Muscle of arm (tissue), 14 donors: ENCODE results near the gene TRIM23. TPM values are rescaled to one million over a fixed set of nuclear protein-coding genes. Genes with fewer than 3 reads are reported as not detected.
"Not testable (repeated sequence)": the region's sequence is repeated elsewhere in the genome, so short reads cannot be mapped to it uniquely, and the experiment has no call there.

Source experiments
- DNase-seq: peaks from one replicate; pipeline ENCODE4 v3.0.0-alpha.2; 2013
- long read RNA-seq, 11 donors: transcript quantifications; one replicate each; lab custom pipeline, GENCODE V29; 2026
- polyA plus RNA-seq, 12 donors: library from polyadenylated mRNA; unstranded; fragments of 120-200 nt; gene quantifications; one replicate each; pipeline ENCODE4 v1.2.1, GENCODE V29; 2013; ENCODE audit not compliant: insufficient read length in 12 of 12

The TRIM23 gene
- polyA plus RNA-seq, result 10 to 100 TPM in 11 of 12 donors, not detected in 1; 12.3 to 23.2 (median 21.1) TPM
- long read RNA-seq, donor 1, full-length matches to known transcripts, result 1 of 1 reads
- long read RNA-seq, donor 1, partial matches to known transcripts, result 0 of 1 reads
- long read RNA-seq, donor 1, other reads (novel, unspliced or antisense), result 0 of 1 reads
- long read RNA-seq, donor 2, full-length matches to known transcripts, result 11 of 11 reads
- long read RNA-seq, donor 2, partial matches to known transcripts, result 0 of 11 reads
- long read RNA-seq, donor 2, other reads (novel, unspliced or antisense), result 0 of 11 reads
- long read RNA-seq, donor 3, full-length matches to known transcripts, result 4 of 4 reads
- long read RNA-seq, donor 3, partial matches to known transcripts, result 0 of 4 reads
- long read RNA-seq, donor 3, other reads (novel, unspliced or antisense), result 0 of 4 reads
- long read RNA-seq, donor 4, full-length matches to known transcripts, result 1 of 1 reads
- long read RNA-seq, donor 4, partial matches to known transcripts, result 0 of 1 reads
- long read RNA-seq, donor 4, other reads (novel, unspliced or antisense), result 0 of 1 reads
- long read RNA-seq, donor 5, full-length matches to known transcripts, result 9 of 9 reads
- long read RNA-seq, donor 5, partial matches to known transcripts, result 0 of 9 reads
- long read RNA-seq, donor 5, other reads (novel, unspliced or antisense), result 0 of 9 reads
- long read RNA-seq, donor 6, full-length matches to known transcripts, result 1 of 1 reads
- long read RNA-seq, donor 6, partial matches to known transcripts, result 0 of 1 reads
- long read RNA-seq, donor 6, other reads (novel, unspliced or antisense), result 0 of 1 reads
- long read RNA-seq, donor 7, full-length matches to known transcripts, result 3 of 3 reads
- long read RNA-seq, donor 7, partial matches to known transcripts, result 0 of 3 reads
- long read RNA-seq, donor 7, other reads (novel, unspliced or antisense), result 0 of 3 reads
- long read RNA-seq, donor 8, full-length matches to known transcripts, result 7 of 7 reads
- long read RNA-seq, donor 8, partial matches to known transcripts, result 0 of 7 reads
- long read RNA-seq, donor 8, other reads (novel, unspliced or antisense), result 0 of 7 reads
- long read RNA-seq, donor 9, full-length matches to known transcripts, result 1 of 1 reads
- long read RNA-seq, donor 9, partial matches to known transcripts, result 0 of 1 reads
- long read RNA-seq, donor 9, other reads (novel, unspliced or antisense), result 0 of 1 reads
- long read RNA-seq, donor 10, full-length matches to known transcripts, result 6 of 6 reads
- long read RNA-seq, donor 10, partial matches to known transcripts, result 0 of 6 reads
- long read RNA-seq, donor 10, other reads (novel, unspliced or antisense), result 0 of 6 reads
- long read RNA-seq, donor 11, full-length matches to known transcripts, result 5 of 5 reads
- long read RNA-seq, donor 11, partial matches to known transcripts, result 0 of 5 reads
- long read RNA-seq, donor 11, other reads (novel, unspliced or antisense), result 0 of 5 reads

- DNase-seq, result peak; percentile 95
These were observed at the start of gene TRIM23 for GRCh38 chr5:65624025-65624570. Gene TRIM23 (minus strand): TSS chr5:65624333. CDS start chr5:65624274, 59 bp downstream.

DNA sequence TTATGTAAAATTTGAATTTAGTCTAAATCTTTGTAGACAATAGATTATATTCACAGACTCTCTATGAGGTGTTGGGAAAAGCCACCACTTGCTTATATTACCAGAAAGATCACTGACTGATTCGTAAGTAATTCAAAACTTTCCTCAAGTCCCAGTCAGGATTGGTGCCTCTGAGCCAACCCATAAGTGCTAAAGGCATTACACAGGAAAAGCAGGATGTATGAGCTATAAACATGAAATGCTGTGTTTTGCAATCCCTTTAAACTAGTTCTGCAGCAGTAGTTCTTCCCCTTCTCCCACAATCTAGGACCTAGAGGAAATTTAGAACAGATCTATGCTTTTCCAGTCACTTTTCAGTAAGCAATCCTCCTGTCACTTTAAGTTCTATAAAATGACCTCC, 48.7 kb upstream of the TRIM23 start:
- DNase-seq, result no peak

DNA sequence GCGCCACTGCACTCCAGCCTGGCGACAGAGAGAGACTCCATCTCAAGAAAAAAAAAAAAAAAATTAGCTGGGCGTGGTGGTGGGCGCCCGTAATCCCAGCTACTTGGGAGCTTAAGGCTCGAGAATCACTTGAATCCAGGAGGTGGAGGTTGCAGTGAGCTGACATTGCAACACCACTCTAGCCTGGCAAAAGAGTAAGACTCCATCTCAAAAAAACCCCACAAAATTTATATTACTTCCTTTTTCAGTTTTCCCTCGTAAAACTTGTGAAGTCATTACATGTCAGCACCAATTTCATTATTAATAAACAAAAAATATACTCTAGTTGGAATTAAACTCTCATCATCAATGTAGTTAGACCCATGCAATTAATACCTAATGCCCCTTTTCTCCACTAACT, 44.6 kb upstream of the TRIM23 start:
- DNase-seq, result no peak

GRCh38 chr5:65663804-65664521, 39.8 kb upstream of the TRIM23 start:
- peak; percentile 1 for DNase-seq

DNA sequence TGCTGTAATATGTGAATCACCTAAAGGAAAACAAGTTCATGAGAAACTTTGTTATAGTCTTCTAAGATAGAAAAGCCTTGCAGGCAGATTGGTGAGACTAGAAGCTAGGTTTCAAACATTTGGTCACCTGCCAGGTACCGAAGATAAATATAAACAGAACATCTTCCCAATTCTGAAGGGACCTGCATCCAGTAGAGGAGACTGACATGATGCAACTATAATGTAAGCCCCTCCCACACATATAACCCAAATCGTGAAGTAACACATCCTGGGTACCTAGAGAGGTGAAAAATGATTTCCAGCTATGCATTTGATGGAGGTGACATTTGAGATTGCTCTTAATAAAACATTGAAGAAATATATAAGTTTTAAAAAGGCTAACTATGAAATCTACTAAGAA, 30.6 kb upstream of the TRIM23 start:
- no peak for DNase-seq

DNA sequence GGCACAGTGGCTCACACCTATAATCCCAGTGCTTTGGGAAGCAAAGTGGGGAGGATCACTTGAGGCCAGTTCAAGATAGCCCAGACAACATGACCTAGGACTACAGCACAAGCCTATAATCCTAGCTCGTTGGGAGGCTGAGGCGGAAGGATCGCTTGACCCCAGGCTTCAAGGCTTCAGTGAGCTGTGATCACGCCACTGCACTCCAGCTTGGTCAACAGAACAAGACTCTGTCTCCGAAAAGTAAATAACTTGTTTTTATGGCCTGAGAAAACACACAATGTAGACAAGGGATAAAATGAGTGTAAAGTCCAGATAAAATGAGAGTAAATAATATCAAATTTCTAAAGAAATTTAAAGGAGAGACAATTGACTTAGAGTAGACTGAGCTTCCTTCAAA, 27.0 kb upstream of the TRIM23 start:
- DNase-seq, result no peak

DNA sequence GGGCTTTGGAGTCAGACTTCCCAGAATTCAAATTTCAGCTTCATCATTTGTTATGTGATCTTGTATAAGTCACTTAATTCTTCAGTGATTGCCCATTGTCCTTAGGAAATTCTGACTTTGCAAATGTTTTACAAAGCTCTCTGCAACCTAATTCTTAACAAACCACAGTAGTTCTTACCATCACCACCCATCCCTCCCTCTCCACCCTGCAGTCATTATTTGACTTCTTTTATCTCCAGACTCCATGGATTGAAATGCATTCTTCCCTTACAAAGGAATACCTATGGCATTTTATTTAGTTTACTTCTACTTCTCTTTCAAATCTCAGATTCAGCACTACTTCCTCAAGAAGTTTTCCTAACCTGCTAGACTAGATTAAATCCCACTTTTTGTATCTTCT, 23.8 kb upstream of the TRIM23 start:
- no peak for DNase-seq

DNA sequence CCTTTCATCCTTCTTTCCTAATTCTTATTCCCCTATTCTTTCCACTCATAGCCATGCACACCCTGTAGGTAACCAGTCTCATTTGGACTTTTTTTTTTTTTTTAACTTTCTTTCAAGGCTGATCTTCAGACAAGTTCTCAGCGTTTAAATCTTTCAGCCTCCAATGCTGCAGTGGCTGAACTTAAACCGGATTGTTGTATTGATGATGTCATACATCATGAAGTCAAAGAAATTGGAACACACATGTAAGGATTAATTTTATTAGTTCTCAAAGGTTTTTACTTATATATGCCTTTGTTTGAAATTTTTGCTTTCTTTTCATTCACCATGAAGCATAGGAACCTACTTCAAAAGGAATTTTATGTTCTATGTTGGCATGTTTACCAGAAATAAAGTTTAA, 22.8 kb upstream of the TRIM23 start:
- no peak for DNase-seq

- no peak for DNase-seq
These were observed 16.1 kb upstream of the TRIM23 start for GRCh38 chr5:65640240-65640639.

GRCh38 chr5:65630981-65631380, 6.8 kb upstream of the TRIM23 start:
- no peak for DNase-seq

DNA sequence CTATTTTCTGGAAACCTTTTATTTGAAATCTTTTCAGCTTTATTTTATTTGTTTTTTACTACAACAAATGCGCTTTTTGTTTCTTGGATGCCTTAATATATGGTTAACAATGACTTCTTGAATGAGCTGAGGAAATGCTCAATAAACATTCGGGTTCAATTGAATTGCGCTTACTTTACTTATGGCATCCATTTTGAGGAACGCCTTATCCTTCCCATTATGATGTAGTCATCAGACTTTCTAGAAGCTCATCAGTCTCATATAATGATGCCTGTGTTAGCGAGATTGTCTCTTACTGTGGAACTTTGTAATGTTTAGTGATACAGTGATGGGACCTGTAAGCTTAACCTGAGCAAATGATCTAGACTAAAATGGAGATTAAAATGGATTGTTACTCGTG, 1.6 kb upstream of the TRIM23 start:
- DNase-seq, result no peak

DNA sequence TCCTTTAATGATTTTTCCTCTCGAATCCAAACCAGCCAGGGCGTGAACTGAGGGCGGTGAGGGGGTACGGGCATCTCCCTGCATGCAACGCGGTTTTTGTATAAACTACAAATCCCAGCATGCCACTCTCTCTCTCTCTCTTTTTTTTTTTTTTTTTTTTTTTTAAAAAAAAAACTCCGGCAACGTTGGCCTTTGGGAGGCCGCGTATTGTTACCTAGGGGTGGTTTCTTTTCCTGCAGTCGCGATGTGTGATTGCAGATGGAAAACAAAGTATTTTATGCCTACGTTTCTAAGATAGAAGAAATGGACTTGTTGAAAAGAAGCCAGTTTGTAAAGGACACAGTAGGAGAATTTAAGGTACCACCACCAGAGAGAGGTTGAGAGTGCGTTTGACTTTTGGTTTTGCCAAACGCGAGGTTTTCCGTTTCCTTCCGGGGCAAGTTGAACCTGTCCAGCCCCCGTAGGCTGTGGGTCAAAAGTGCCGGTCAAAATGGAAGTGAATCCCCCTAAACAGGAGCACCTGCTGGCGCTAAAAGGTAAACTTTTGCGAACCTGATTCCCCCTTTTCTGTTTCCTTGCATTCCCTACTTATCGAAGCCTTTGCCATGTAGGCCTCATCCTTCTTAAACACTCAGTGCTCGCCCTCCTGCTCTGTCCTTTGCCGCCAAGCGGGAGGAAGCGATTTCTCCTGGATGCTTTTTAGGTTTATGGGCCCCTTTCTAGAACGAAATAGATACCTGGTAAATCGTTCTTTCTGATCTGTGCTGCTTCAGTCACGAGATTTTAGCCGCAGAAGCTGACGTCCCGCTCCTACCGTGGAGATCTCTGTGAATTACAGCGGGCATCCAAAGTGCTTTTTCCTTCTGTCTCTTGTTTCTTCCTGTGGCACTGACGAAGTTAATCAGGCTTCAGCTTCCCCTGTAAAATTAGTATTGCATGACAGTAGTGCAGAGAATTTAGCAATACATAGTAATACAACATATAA, 730 bp upstream of the TRIM23 start, which contains the start of the genes SHLD3 and TRAPPC13:
Gene SHLD3, plus strand, starts transcription at position 457 of the 985 bp plus-strand sequence. CDS start 4,561 bp downstream, outside the sequence.
Gene TRAPPC13, plus strand, starts transcription at position 457 of the 985 bp plus-strand sequence. Its CDS starts 34 bp downstream, at position 491.
- DNase-seq, result peak; percentile 93

GRCh38 chr5:65623482-65623881, 651 bp downstream of the TRIM23 start:
- no peak for DNase-seq

DNA sequence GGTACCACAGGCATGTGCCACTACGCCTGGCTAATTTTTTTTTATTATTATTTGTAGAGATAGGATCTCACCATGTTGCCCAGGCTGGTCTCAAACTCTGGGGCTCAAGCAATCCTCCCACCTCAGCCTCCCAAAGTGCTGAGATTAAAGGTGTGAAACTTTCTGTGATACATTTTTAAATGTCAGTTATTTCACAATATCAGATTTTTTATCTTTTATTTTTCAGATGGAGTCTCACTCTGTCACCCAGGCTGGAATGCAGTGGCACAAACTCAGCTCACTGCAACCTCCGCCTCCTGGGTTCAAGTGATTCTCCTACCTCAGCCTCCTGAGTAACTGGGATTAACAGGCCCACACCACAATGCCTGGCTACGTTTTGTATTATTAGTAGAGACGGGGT, 2.2 kb downstream of the TRIM23 start:
- not testable (repeated sequence) for DNase-seq

DNA sequence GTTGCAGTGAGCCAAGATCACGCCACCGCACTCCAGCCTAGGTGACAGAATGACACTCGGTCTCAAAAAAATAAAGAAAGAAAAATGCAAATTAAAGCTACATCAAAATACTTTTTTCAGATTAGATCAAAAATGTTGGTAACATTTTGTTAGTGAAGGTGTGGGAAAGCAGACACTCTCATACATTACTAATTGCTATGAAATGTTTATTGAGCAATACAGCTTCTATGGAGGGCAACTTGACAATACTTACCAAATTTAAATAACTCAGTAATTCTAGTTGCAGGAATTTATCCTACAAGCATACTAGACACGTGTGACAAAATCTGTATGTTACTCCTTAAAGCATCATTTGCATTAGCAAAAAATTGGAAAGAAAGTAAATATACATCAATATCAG, 4.1 kb downstream of the TRIM23 start:
- DNase-seq, result no peak

DNA sequence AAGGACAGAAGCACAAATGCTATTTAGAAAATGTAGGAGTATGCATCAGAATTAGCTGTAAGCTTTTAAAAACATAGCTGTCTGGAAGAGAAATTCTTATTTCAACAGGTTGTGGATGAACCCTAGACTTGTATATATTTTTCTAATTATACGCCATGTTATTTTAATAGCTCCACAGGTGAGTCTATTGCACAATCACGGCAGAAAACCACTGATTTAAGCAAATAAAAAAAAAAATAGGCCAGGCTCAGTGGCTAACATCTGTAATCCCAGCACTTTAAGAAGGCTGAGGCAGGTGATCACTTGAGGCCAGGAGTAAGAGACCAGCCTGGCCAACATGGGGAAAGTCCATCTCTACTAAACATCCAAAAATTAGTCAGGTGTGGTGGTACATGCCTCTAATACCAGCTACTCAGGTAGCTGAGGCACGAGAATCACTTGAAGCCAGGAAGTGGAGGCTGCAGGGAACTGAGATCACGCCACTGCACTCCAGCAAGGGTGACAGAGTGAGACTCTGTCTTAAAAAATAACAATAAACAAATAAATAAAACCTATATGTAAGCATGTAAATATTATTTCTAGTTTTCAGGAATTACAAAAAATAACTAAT, 11.7 kb downstream of the TRIM23 start:
- no peak for DNase-seq

- no peak for DNase-seq
These were observed 12.6 kb downstream of the TRIM23 start for GRCh38 chr5:65611524-65611923.

DNA sequence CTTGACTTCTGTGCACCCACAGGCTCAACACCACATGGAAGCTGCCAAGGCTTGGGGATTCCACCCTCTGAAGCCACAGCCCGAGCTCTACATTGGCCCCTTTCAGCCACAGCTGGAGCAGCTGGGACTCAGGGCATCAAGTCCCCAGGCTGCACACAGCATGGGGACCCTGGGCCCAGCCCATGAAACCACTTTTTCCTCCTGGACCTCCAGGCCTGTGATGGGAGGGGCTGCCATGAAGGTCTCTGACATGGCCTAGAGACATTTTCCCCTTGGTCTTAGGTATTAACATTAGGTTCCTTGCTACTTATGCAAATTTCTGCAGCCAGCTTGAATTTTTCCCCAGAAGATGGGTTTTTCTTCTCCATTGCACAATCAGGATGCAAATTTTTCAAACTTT, 22.4 kb downstream of the TRIM23 start:
- DNase-seq, result not testable (repeated sequence)

- no peak for DNase-seq
These were observed 35.4 kb downstream of the TRIM23 start for GRCh38 chr5:65588694-65589093.
